IMR-90 (cell line): ENCODE measurements around the gene CAMTA1. TPM values are rescaled to one million over a fixed set of nuclear protein-coding genes. Genes with fewer than 3 reads are reported as not detected.

Experiments used
- ATAC-seq: fragments of 200-7000 bp; cut with Tn5 transposase; 2 replicates; pipeline ENCODE4 v1.9.1; 2020; ENCODE audit warnings: low read depth, mild to moderate bottlenecking, moderate library complexity
- BruUV-seq: library from RNA; stranded (reverse); fragments of 400-500 nt; replicated peaks from 2 replicates; lab custom pipeline; 2021; lab: Mats Ljungman, UMichigan
- CTCF ChIA-PET: fragments of 300-600 bp; formaldehyde crosslinking; extraction: SDS; loops from one replicate; lab custom pipeline; 2021; ENCODE audit warnings: antibody characterized with exemption; lab: Yijun Ruan, JAX
- POLR2A ChIA-PET: fragments of 300-600 bp; sonication (Branson Sonifier 250); formaldehyde crosslinking; loops from one replicate; lab custom pipeline; 2022; ENCODE audit warnings: antibody characterized with exemption; ENCODE audit not compliant: unreplicated experiment; lab: Charles Lee
- DNase-seq: peaks from one replicate; pipeline ENCODE4 v3.0.0; 2013
- H2AFZ ChIP-seq: replicated peaks from 2 replicates; pipeline ENCODE3; 2013; ENCODE audit warnings: low read length, mild to moderate bottlenecking; ENCODE audit not compliant: poor library complexity
- H2AK5ac ChIP-seq: 2 replicates; pipeline ENCODE4 v1.6.1; 2013; ENCODE audit warnings: low read depth, low read length, inconsistent platforms
- H2AK9ac ChIP-seq: replicated peaks from 2 replicates; pipeline ENCODE3; 2013; ENCODE audit warnings: mild to moderate bottlenecking, low read depth, low read length, moderate library complexity; ENCODE audit not compliant: poor library complexity
- H2BK120ac ChIP-seq: 2 replicates; pipeline ENCODE4 v1.6.1; 2013; ENCODE audit warnings: low read depth, low read length, inconsistent platforms
- H2BK15ac ChIP-seq: 3 replicates; pipeline ENCODE4 v1.6.1; 2013; ENCODE audit warnings: low read depth, low read length, inconsistent platforms
- H2BK20ac ChIP-seq: 2 replicates; pipeline ENCODE4 v1.6.1; 2013; ENCODE audit warnings: low read depth, mild to moderate bottlenecking, inconsistent platforms, low read length, moderate library complexity
- H2BK5ac ChIP-seq: 2 replicates; pipeline ENCODE4 v1.6.1; 2013; ENCODE audit warnings: mild to moderate bottlenecking, low read depth, low read length, inconsistent platforms; ENCODE audit not compliant: poor library complexity, severe bottlenecking
- H3K14ac ChIP-seq: replicated peaks from 2 replicates; pipeline ENCODE4 v1.6.1; 2013; ENCODE audit warnings: low read depth, low read length, inconsistent platforms
- H3K18ac ChIP-seq: 2 replicates; pipeline ENCODE4 v1.6.1; 2013; ENCODE audit warnings: low read depth, low read length, control low read depth
- H3K23ac ChIP-seq: 2 replicates; pipeline ENCODE4 v1.6.1; 2013; ENCODE audit warnings: low read depth, low read length, inconsistent platforms
- H3K27ac ChIP-seq: 2 replicates; pipeline ENCODE4 v1.5.1; 2013; ENCODE audit warnings: mild to moderate bottlenecking, control low read depth, low read length; ENCODE audit not compliant: insufficient read depth
- H3K27me3 ChIP-seq: 2 replicates; pipeline ENCODE4 v1.6.1; 2013; ENCODE audit warnings: low read length; ENCODE audit not compliant: control insufficient read depth, insufficient read depth
- H3K36me3 ChIP-seq: 2 replicates; pipeline ENCODE4 v1.6.1; 2013; ENCODE audit warnings: low read length, mixed read lengths; ENCODE audit not compliant: control insufficient read depth, insufficient read depth
- H3K4ac ChIP-seq: 2 replicates; pipeline ENCODE4 v1.6.1; 2013; ENCODE audit warnings: low read depth, low read length, inconsistent platforms
- H3K4me1 ChIP-seq: 2 replicates; pipeline ENCODE4 v1.6.1; 2013; ENCODE audit warnings: low read length, mixed read lengths; ENCODE audit not compliant: control insufficient read depth, insufficient read depth
- H3K4me2 ChIP-seq: 2 replicates; pipeline ENCODE4 v1.6.1; 2013; ENCODE audit warnings: low read depth, mild to moderate bottlenecking, control low read depth, low read length, moderate library complexity
- H3K4me3 ChIP-seq: 2 replicates; pipeline ENCODE4 v1.5.1; 2013; ENCODE audit warnings: low read depth, mild to moderate bottlenecking, control low read depth, low read length, moderate library complexity; ENCODE audit not compliant: insufficient read depth
- H3K56ac ChIP-seq: 2 replicates; pipeline ENCODE4 v1.6.1; 2013; ENCODE audit warnings: low read length, inconsistent platforms; ENCODE audit not compliant: insufficient read depth; ENCODE audit errors: extremely low read depth
- H3K79me1 ChIP-seq, 2 experiments: 2 replicates each; pipeline ENCODE4 v1.6.1; 2013; ENCODE audit warnings: low read length in 2 of 2, inconsistent platforms in 1 of 2, low read depth in 1 of 2
- H3K9ac ChIP-seq: 2 replicates; pipeline ENCODE4 v1.6.1; 2013; ENCODE audit warnings: low read depth, low read length, control low read depth
- H3K9me1 ChIP-seq: 2 replicates; pipeline ENCODE4 v1.6.1; 2013; ENCODE audit warnings: low read length, inconsistent platforms; ENCODE audit not compliant: insufficient read depth
- H3K9me3 ChIP-seq: 2 replicates; pipeline ENCODE4 v1.6.1; 2013; ENCODE audit warnings: low read length; ENCODE audit not compliant: control insufficient read depth, insufficient read depth
- H4K20me1 ChIP-seq: 2 replicates; pipeline ENCODE4 v1.6.1; 2013; ENCODE audit warnings: low read length, inconsistent platforms; ENCODE audit not compliant: insufficient read depth
- H4K5ac ChIP-seq: 2 replicates; pipeline ENCODE4 v1.6.1; 2013; ENCODE audit warnings: mild to moderate bottlenecking, low read depth, low read length, control low read depth
- H4K8ac ChIP-seq, 2 experiments: 2 replicates each; pipeline ENCODE4 v1.6.1; 2013; ENCODE audit warnings: low read depth in 2 of 2, low read length in 2 of 2, control low read depth in 1 of 2, inconsistent platforms in 1 of 2
- H4K91ac ChIP-seq: 2 replicates; pipeline ENCODE4 v1.6.1; 2013; ENCODE audit warnings: low read depth, low read length, inconsistent platforms; ENCODE audit not compliant: insufficient read depth
- BHLHE40 ChIP-seq: fragments of 150-350 bp; IDR thresholded peaks from 2 replicates; pipeline ENCODE4 v1.6.1; 2016; ENCODE audit warnings: mild to moderate bottlenecking, low read depth, low read length
- CEBPB ChIP-seq: IDR thresholded peaks from 2 replicates; pipeline ENCODE4 v1.6.1; 2012; ENCODE audit warnings: low read depth, low read length, improper control_type of control experiment
- CHD1 ChIP-seq: IDR thresholded peaks from 2 replicates; pipeline ENCODE4 v1.6.1; 2012; ENCODE audit warnings: low read depth, low read length, improper control_type of control experiment
- CTCF ChIP-seq: conservative IDR thresholded peaks from 2 replicates; pipeline ENCODE4 v1.5.1; 2012; ENCODE audit warnings: mild to moderate bottlenecking, low read depth, low read length, improper control_type of control experiment
- FOS ChIP-seq: fragments of 150-350 bp; IDR thresholded peaks from 2 replicates; pipeline ENCODE4 v1.6.1; 2016; ENCODE audit warnings: low read depth, low read length
- MAFK ChIP-seq: IDR thresholded peaks from 2 replicates; pipeline ENCODE4 v1.6.1; 2012; ENCODE audit warnings: low read depth, low read length, improper control_type of control experiment
- MAZ ChIP-seq: IDR thresholded peaks from 2 replicates; pipeline ENCODE4 v1.6.1; 2012; ENCODE audit warnings: low read depth, mild to moderate bottlenecking, low read length, improper control_type of control experiment, moderate library complexity, borderline replicate concordance
- MXI1 ChIP-seq: IDR thresholded peaks from 2 replicates; pipeline ENCODE4 v1.6.1; 2012; ENCODE audit warnings: low read depth, mild to moderate bottlenecking, low read length, moderate library complexity, borderline replicate concordance
- NFE2L2 ChIP-seq: fragments of 150-350 bp; IDR thresholded peaks from 2 replicates; pipeline ENCODE4 v1.6.1; 2016; ENCODE audit warnings: low read depth, mild to moderate bottlenecking, low read length
- POLR2A ChIP-seq: IDR thresholded peaks from 2 replicates; pipeline ENCODE4 v1.6.1; 2012; ENCODE audit warnings: mild to moderate bottlenecking, low read depth, low read length
- RAD21 ChIP-seq: IDR thresholded peaks from 2 replicates; pipeline ENCODE4 v1.6.1; 2012; ENCODE audit warnings: low read length, improper control_type of control experiment
- RCOR1 ChIP-seq: IDR thresholded peaks from 2 replicates; pipeline ENCODE4 v1.6.1; 2012; ENCODE audit warnings: mild to moderate bottlenecking, low read length, improper control_type of control experiment; ENCODE audit not compliant: insufficient replicate concordance
- RFX5 ChIP-seq: IDR thresholded peaks from 2 replicates; pipeline ENCODE4 v1.8.0; 2012; ENCODE audit warnings: low read depth, mild to moderate bottlenecking, low read length, moderate library complexity
- SMC3 ChIP-seq: fragments of 150-350 bp; IDR thresholded peaks from 2 replicates; pipeline ENCODE4 v1.6.1; 2016; ENCODE audit warnings: low read depth, mild to moderate bottlenecking, antibody characterized with exemption, low read length, moderate library complexity
- USF2 ChIP-seq: fragments of 150-350 bp; IDR thresholded peaks from 2 replicates; pipeline ENCODE4 v1.6.1; 2017; ENCODE audit warnings: mild to moderate bottlenecking, antibody characterized with exemption, low read length, low read depth
- WGBS, 2 experiments: methylation state at CpG; one replicate each; pipeline versions ENCODE4 v1.1.5 to v1.1.7; 2013; ENCODE audit warnings: missing lambda C conversion rate in 2 of 2; ENCODE audit not compliant: insufficient read length in 1 of 2; ENCODE audit errors: extremely low coverage in 2 of 2; 5-methylcytosine and 5-hydroxymethylcytosine counted together
- dilution Hi-C: fragments of 300-500 bp; cut with HindIII; formaldehyde crosslinking; loops from one replicate; pipeline ENCODE4 v1.14.3; 2018; ENCODE audit warnings: low sequenced_read_pairs; ENCODE audit not compliant: unreplicated experiment
- in situ Hi-C: fragments of 300-500 bp; cut with MboI; formaldehyde crosslinking; loops from 3 replicates; pipeline ENCODE4 v1.14.3; 2019; ENCODE audit warnings: low sequenced_read_pairs, inconsistent platforms, mixed read lengths
- intact Hi-C: fragments of 100-400 bp; cut with micrococcal nuclease; formaldehyde crosslinking; loops from 2 replicates; pipeline ENCODE4 v1.10.0; 2022
- polyA plus RNA-seq, 3 experiments: library from polyadenylated mRNA; depleted of rRNA; stranded (reverse); fragments of >200 nt; gene quantifications; 2 replicates each; pipeline ENCODE4 v1.2.3, GENCODE V29; 2012; ENCODE audit warnings: low replicate concordance in 1 of 3
- total RNA-seq: library from RNA; depleted of rRNA; stranded (reverse); fragments of >200 nt; gene quantifications from 2 replicates; pipeline ENCODE4 v1.2.3, GENCODE V29; 2012
- TF ChIP-seq, protein P1 (sequence below): fragments of 150-350 bp; IDR thresholded peaks from 2 replicates; pipeline ENCODE4 v1.6.1; 2016; ENCODE audit warnings: low read depth, mild to moderate bottlenecking, low read length, moderate library complexity, borderline replicate concordance

The CAMTA1 gene
- total and polyA plus RNA-seq, 2 of the 4 experiments (the other 2 are of a cell fraction) = 35.5 to 74.3 TPM

DNA sequence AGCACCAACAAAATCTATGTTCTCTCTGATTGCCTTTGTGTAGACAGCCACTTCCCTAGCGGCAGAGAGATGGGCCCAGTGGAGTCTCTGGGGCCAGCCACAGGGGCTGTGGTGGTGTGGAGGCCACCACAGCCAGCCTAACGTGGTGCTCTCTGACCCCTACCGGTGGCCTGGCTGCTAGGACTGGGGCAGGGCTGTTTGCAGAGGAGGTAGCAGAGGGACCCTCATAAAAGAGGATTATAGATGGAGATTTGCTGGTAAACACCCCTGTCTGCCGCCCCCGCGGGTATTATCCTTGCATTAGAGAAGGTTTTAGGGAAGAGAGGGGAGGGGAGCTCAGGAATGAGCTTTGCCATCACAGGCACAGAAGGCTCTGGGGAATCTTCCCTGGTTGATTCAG lies 675.6 kb downstream of the CAMTA1 start:
- Histone ChIP-seq H3K23ac (no peak overlapping the region), H3K9me3 (no peaks in the 10 kb centered on the region), H3K14ac (no peak overlapping the region), H3K18ac (no peak overlapping the region), H4K8ac (no peak overlapping the region), H2AK9ac (no peak overlapping the region), H3K27me3 (no peaks in the 10 kb centered on the region), H3K4me3 (no peak overlapping the region), H2AK5ac (no peak overlapping the region), H3K79me1 (no peaks in the 10 kb centered on the region), H3K9me1 (no peaks in the 10 kb centered on the region), H4K5ac (no peak overlapping the region), H4K20me1 (no peaks in the 10 kb centered on the region), H3K27ac (no peak overlapping the region), H3K36me3 (no peaks in the 10 kb centered on the region), H2BK5ac (no peak overlapping the region), H3K4me2 (no peak overlapping the region), H4K91ac (no peak overlapping the region), H3K4ac (no peak overlapping the region), H2BK15ac (no peak overlapping the region), H3K56ac (no peak overlapping the region), H2BK120ac (no peak overlapping the region), H3K4me1 (no peaks in the 10 kb centered on the region), H3K9ac (no peak overlapping the region), H2BK20ac (no peak overlapping the region), H2AFZ (no peak overlapping the region)
- TF ChIP-seq CEBPB (no peak), USF2 (no peak), RCOR1 (no peak), BHLHE40 (no peak), FOS (no peak), CTCF (no peak), CHD1 (no peak), RAD21 (no peak), MAZ (no peak), SMC3 (no peak), MAFK (no peak), POLR2A (no peak), NFE2L2 (no peak), RFX5 (no peak), MXI1 (no peak)
- TF ChIP-seq, protein P1, sequence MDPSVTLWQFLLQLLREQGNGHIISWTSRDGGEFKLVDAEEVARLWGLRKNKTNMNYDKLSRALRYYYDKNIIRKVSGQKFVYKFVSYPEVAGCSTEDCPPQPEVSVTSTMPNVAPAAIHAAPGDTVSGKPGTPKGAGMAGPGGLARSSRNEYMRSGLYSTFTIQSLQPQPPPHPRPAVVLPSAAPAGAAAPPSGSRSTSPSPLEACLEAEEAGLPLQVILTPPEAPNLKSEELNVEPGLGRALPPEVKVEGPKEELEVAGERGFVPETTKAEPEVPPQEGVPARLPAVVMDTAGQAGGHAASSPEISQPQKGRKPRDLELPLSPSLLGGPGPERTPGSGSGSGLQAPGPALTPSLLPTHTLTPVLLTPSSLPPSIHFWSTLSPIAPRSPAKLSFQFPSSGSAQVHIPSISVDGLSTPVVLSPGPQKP = no peak
- no TSS peak for BruUV-seq
- WGBS, 2 experiments = no CpG with 5 or more reads among the region's 6 CpGs
- no peak for DNase-seq
- POLR2A ChIA-PET = no interaction called here
- ATAC-seq = no peak
- CTCF ChIA-PET = no interaction called here
- intact Hi-C loops = no loop called here
- in situ Hi-C loops = no loop called here
- dilution Hi-C loops = no loop called here
